Measurements from ENCODE around the gene NELFA. TPM values are rescaled to one million over a fixed set of nuclear protein-coding genes. Genes with fewer than 3 reads are reported as not detected.

NELFA gene
- polyA plus RNA-seq, 1 donor (not counting 4 experiments of a cell fraction or from before 2014, with no cell fraction given): 9.9 TPM

GRCh38 chr4:2046031-2046961, 37.5 kb upstream of the NELFA start:
- FAIRE-seq (no peak), DNase-seq (ENCODE audit: low read depth, low spot score) (no peak)
- dilution Hi-C loops (cut with MboI; ENCODE audit: extremely low pct_ligation_motif_present, low sequenced_read_pairs): no loop called here
- Histone ChIP-seq H3K9ac (ENCODE audit: control insufficient read depth, extremely low read depth, insufficient read depth, low read length) (no peak overlapping the region), H3K4me1 (ENCODE audit: control insufficient read depth, extremely low read depth, insufficient read depth, low read length) (no peaks in the 10 kb centered on the region), H2AFZ (ENCODE audit: control insufficient read depth, low read length) (no peak overlapping the region), H3K27me3 (ENCODE audit: control insufficient read depth, extremely low read depth, insufficient read depth, low read length) (peaks cover 38% of the 10 kb centered on the region), H3K9me3 (ENCODE audit: control insufficient read depth, low read depth, low read length) (no peaks in the 10 kb centered on the region), H3K4me2 (ENCODE audit: control insufficient read depth, extremely low read depth, insufficient read depth, low read depth, low read length) (no peak overlapping the region), H3K9me1 (ENCODE audit: control insufficient read depth, extremely low read depth, insufficient read depth, low read length) (no peaks in the 10 kb centered on the region), H3K79me2 (ENCODE audit: control insufficient read depth, insufficient read depth, low read length) (no peaks in the 10 kb centered on the region), H3K36me3 (ENCODE audit: control insufficient read depth in 2 of 2, extremely low read depth in 1 of 2, insufficient read depth in 2 of 2, low read length in 2 of 2) (no peaks in the 10 kb centered on the region), H3K4me3 (ENCODE audit: control insufficient read depth in 2 of 3, extremely low read depth in 1 of 3, insufficient read depth in 2 of 3, low read depth in 1 of 3, low read length in 3 of 3) (no peak overlapping the region), H3K27ac (ENCODE audit: control insufficient read depth, insufficient read depth, low read length) (no peak overlapping the region), H4K20me1 (ENCODE audit: control insufficient read depth, extremely low read depth, insufficient read depth, low read length) (no peaks in the 10 kb centered on the region)
- TF ChIP-seq CTCF (optimal IDR thresholded peaks at IDR 0.05 in 1 of 3, IDR thresholded peaks at IDR 0.05 in 1 of 3, conservative IDR thresholded peaks at IDR 0.05 in 1 of 3; ENCODE audit: extremely low read depth in 1 of 3, insufficient read depth in 2 of 3, low read length in 3 of 3) (no peak), EZH2 (IDR thresholded peaks at IDR 0.05; ENCODE audit: low read length) (no peak)

GRCh38 chr4:2045518-2045951, 36.8 kb upstream of the NELFA start:
- no peak overlapping the region for H3K4me3 ChIP-seq (ENCODE audit: control insufficient read depth in 2 of 3, extremely low read depth in 1 of 3, insufficient read depth in 2 of 3, low read depth in 1 of 3, low read length in 3 of 3)
- FAIRE-seq: no peak
- DNase-seq (ENCODE audit: low read depth, low spot score): no peak
- peaks cover 42% of the 10 kb centered on the region for H3K27me3 ChIP-seq (ENCODE audit: control insufficient read depth, extremely low read depth, insufficient read depth, low read length)
- no peak overlapping the region for H2AFZ ChIP-seq (ENCODE audit: control insufficient read depth, low read length)
- H3K27ac ChIP-seq (ENCODE audit: control insufficient read depth, insufficient read depth, low read length): no peak overlapping the region
- H4K20me1 ChIP-seq (ENCODE audit: control insufficient read depth, extremely low read depth, insufficient read depth, low read length): no peaks in the 10 kb centered on the region
- no peaks in the 10 kb centered on the region for H3K79me2 ChIP-seq (ENCODE audit: control insufficient read depth, insufficient read depth, low read length)
- H3K9me3 ChIP-seq (ENCODE audit: control insufficient read depth, low read depth, low read length): no peaks in the 10 kb centered on the region
- H3K4me2 ChIP-seq (ENCODE audit: control insufficient read depth, extremely low read depth, insufficient read depth, low read depth, low read length): no peak overlapping the region
- TF ChIP-seq EZH2 (IDR thresholded peaks at IDR 0.05; ENCODE audit: low read length) (no peak), CTCF (optimal IDR thresholded peaks at IDR 0.05 in 1 of 3, IDR thresholded peaks at IDR 0.05 in 1 of 3, conservative IDR thresholded peaks at IDR 0.05 in 1 of 3; ENCODE audit: extremely low read depth in 1 of 3, insufficient read depth in 2 of 3, low read length in 3 of 3) (no peak)
- H3K36me3 ChIP-seq (ENCODE audit: control insufficient read depth in 2 of 2, extremely low read depth in 1 of 2, insufficient read depth in 2 of 2, low read length in 2 of 2): no peaks in the 10 kb centered on the region
- no peak overlapping the region for H3K9ac ChIP-seq (ENCODE audit: control insufficient read depth, extremely low read depth, insufficient read depth, low read length)
- dilution Hi-C loops (cut with MboI; ENCODE audit: extremely low pct_ligation_motif_present, low sequenced_read_pairs): no loop called here
- H3K4me1 ChIP-seq (ENCODE audit: control insufficient read depth, extremely low read depth, insufficient read depth, low read length): no peaks in the 10 kb centered on the region
- H3K9me1 ChIP-seq (ENCODE audit: control insufficient read depth, extremely low read depth, insufficient read depth, low read length): no peaks in the 10 kb centered on the region

Data from keratinocyte (primary cell).